HepG2 (cell line): ENCODE data around the gene PLCB1. TPM values are rescaled to one million over a fixed set of nuclear protein-coding genes. Genes with fewer than 3 reads are reported as not detected.

ENCODE experiments used
- ATAC-seq: fragments of 200-7000 bp; cut with Tn5 transposase; 3 replicates; pipeline ENCODE4 v1.9.1; 2020; ENCODE audit warnings: mild to moderate bottlenecking, moderate library complexity
- BruUV-seq: library from RNA; stranded (reverse); fragments of 400-500 nt; replicated peaks from 2 replicates; lab custom pipeline; 2021; lab: Mats Ljungman, UMichigan
- CTCF ChIA-PET: fragments of 300-600 bp; formaldehyde crosslinking; extraction: SDS; loops from one replicate; lab custom pipeline; 2021; ENCODE audit warnings: low total read pairs, inconsistent platforms, low intra/inter-chr PET ratio; lab: Yijun Ruan, JAX
- POLR2A ChIA-PET: fragments of 350-600 bp; sonication (Branson Sonifier 250); formaldehyde crosslinking; loops from one replicate; lab custom pipeline; 2020; ENCODE audit warnings: antibody characterized with exemption, inconsistent platforms; lab: Yijun Ruan, JAX
- DNase-seq: peaks from one replicate; pipeline ENCODE4 v3.0.0-alpha.2; 2015; ENCODE audit warnings: low spot score
- FAIRE-seq: peaks from 3 replicates; lab custom pipeline; 2011; peaks lifted over from hg19 to GRCh38; lab: Jason Lieb, UNC
- H2AFZ ChIP-seq: one replicate; pipeline ENCODE4 v1.6.1; 2011; ENCODE audit warnings: low read length, inconsistent platforms
- H3K27ac ChIP-seq: fragments of 300-600 bp; 3 replicates; pipeline ENCODE4 v1.8.0; 2011; ENCODE audit warnings: mixed run types, mild to moderate bottlenecking, mixed read lengths, low read length, inconsistent platforms; ENCODE audit not compliant: insufficient read depth; ENCODE audit errors: extremely low read length
- H3K27me3 ChIP-seq, 2 experiments: fragments of 200-600 bp in 1 of 2; 2 replicates in 1 of 2; 3 replicates in 1 of 2; pipeline versions ENCODE4 v1.6.0 to v1.8.0; 2011; ENCODE audit warnings: low read length in 2 of 2, mild to moderate bottlenecking in 2 of 2, moderate library complexity in 2 of 2, inconsistent platforms in 1 of 2; ENCODE audit not compliant: insufficient read depth in 2 of 2, control insufficient read depth in 1 of 2
- H3K36me3 ChIP-seq, 2 experiments: fragments of 200-600 bp in 1 of 2; replicated peaks in 1 of 2; 2 replicates in 1 of 2; 3 replicates in 1 of 2; pipeline versions ENCODE4 v1.5.1 to v1.8.0; 2011; ENCODE audit warnings: low read length in 2 of 2, inconsistent platforms in 1 of 2; ENCODE audit not compliant: insufficient read depth in 2 of 2, control insufficient read depth in 1 of 2
- H3K4me1 ChIP-seq: 2 replicates; pipeline ENCODE4 v1.5.1; 2012; ENCODE audit warnings: low read length, inconsistent platforms; ENCODE audit not compliant: insufficient read depth
- H3K4me2 ChIP-seq: 2 replicates; pipeline ENCODE4 v1.6.0; 2011; ENCODE audit warnings: low read depth, low read length, inconsistent platforms
- H3K4me3 ChIP-seq, 3 experiments: fragments of 200-600 bp in 1 of 3; sonication (generic), shearing (Covaris generic) in 1 of 3; replicated peaks in 1 of 3; 2 replicates each; pipeline ENCODE4 v1.5.1; 2011 to 2016; ENCODE audit warnings: low read length in 3 of 3, inconsistent platforms in 2 of 3, low read depth in 2 of 3, mild to moderate bottlenecking in 2 of 3, control low read depth in 1 of 3, mixed read lengths in 1 of 3; ENCODE audit not compliant: insufficient read depth in 1 of 3
- H3K79me2 ChIP-seq: one replicate; pipeline ENCODE4 v1.6.1; 2011; ENCODE audit warnings: low read length, inconsistent platforms; ENCODE audit not compliant: insufficient read depth
- H3K9ac ChIP-seq: 2 replicates; pipeline ENCODE4 v1.6.0; 2011; ENCODE audit warnings: mild to moderate bottlenecking, low read depth, low read length, inconsistent platforms; ENCODE audit not compliant: insufficient read depth
- H3K9me3 ChIP-seq: 2 replicates; pipeline ENCODE4 v1.5.1; 2012; ENCODE audit warnings: mild to moderate bottlenecking, low read length
- H4K20me1 ChIP-seq: 2 replicates; pipeline ENCODE4 v1.6.0; 2011; ENCODE audit warnings: inconsistent platforms, mild to moderate bottlenecking, low read length, moderate library complexity; ENCODE audit not compliant: insufficient read depth
- CERS6 ChIP-seq: sonication (generic); formaldehyde crosslinking; IDR thresholded peaks from 2 replicates; pipeline ENCODE4 v1.5.0; 2020; ENCODE audit warnings: missing genetic modification reagents
- DNMT1 ChIP-seq: sonication (generic); formaldehyde crosslinking; IDR thresholded peaks from 2 replicates; pipeline ENCODE4 v1.5.1; 2020; ENCODE audit warnings: mild to moderate bottlenecking, missing genetic modification reagents
- DNMT3B ChIP-seq: conservative IDR thresholded peaks from 2 replicates; pipeline ENCODE4 v1.6.1; 2016; ENCODE audit warnings: missing biosample characterization, control low read depth
- HCFC1 ChIP-seq: fragments of 150-350 bp; IDR thresholded peaks from 2 replicates; pipeline ENCODE4 v1.6.1; 2014; ENCODE audit warnings: low read depth, low read length
- KLF6 ChIP-seq: IDR thresholded peaks from 2 replicates; pipeline ENCODE4 v1.8.0; 2016; ENCODE audit warnings: missing biosample characterization, missing genetic modification reagents
- NONO ChIP-seq, 2 experiments: fragments of 450-650 bp in 1 of 2; sonication (generic) in 1 of 2; formaldehyde crosslinking in 1 of 2; IDR thresholded peaks in 1 of 2; conservative IDR thresholded peaks in 1 of 2; 2 replicates each; pipeline versions ENCODE4 v1.6.1 to v1.8.0; 2017 to 2022; ENCODE audit warnings: mild to moderate bottlenecking in 1 of 2, missing genetic modification reagents in 1 of 2, moderate library complexity in 1 of 2
- POGZ ChIP-seq: sonication (generic); formaldehyde crosslinking; IDR thresholded peaks from 2 replicates; pipeline ENCODE4 v1.4.0; 2020; ENCODE audit warnings: mild to moderate bottlenecking, missing genetic modification reagents
- RBFOX2 ChIP-seq: fragments of 200-400 bp; formaldehyde crosslinking; IDR thresholded peaks from 2 replicates; pipeline ENCODE4 v1.6.1; 2017; ENCODE audit warnings: low read depth, mild to moderate bottlenecking, low read length
- RFXAP ChIP-seq: sonication (generic); formaldehyde crosslinking; IDR thresholded peaks from 2 replicates; pipeline ENCODE4 v1.4.0; 2020; ENCODE audit warnings: missing genetic modification reagents, borderline replicate concordance
- SETDB1 ChIP-seq: sonication (generic); formaldehyde crosslinking; IDR thresholded peaks from 2 replicates; pipeline ENCODE4 v1.5.1; 2020; ENCODE audit warnings: missing genetic modification reagents, mild to moderate bottlenecking, borderline replicate concordance
- ZNF354B ChIP-seq: sonication (generic); formaldehyde crosslinking; IDR thresholded peaks from 2 replicates; pipeline ENCODE4 v1.8.0; 2022; ENCODE audit warnings: mild to moderate bottlenecking, missing genetic modification reagents
- ZNF674 ChIP-seq: sonication (generic); formaldehyde crosslinking; IDR thresholded peaks from 2 replicates; pipeline ENCODE4 v1.5.0; 2020; ENCODE audit warnings: low read depth, mild to moderate bottlenecking, missing genetic modification reagents
- ZNF781 ChIP-seq: sonication (generic); formaldehyde crosslinking; IDR thresholded peaks from 2 replicates; pipeline ENCODE4 v1.5.1; 2020; ENCODE audit warnings: borderline replicate concordance, mild to moderate bottlenecking, missing genetic modification reagents; ENCODE audit errors: not compliant biosample characterization
- ZSCAN29 ChIP-seq: sonication (generic); formaldehyde crosslinking; conservative IDR thresholded peaks from 2 replicates; pipeline ENCODE4 v1.4.0; 2020; ENCODE audit warnings: mild to moderate bottlenecking, missing genetic modification reagents
- in situ Hi-C: cut with HindIII; loops from 2 replicates; pipeline ENCODE4 v1.10.0; 2017; ENCODE audit warnings: low pct_unique_long_range_greater_than_20kb; ENCODE audit not compliant: extremely low pct_ligation_motif_present
- intact Hi-C: fragments of 100-400 bp; cut with micrococcal nuclease; formaldehyde crosslinking; loops from one replicate; pipeline ENCODE4 v1.10.0; 2022; ENCODE audit not compliant: unreplicated experiment
- polyA plus RNA-seq, 8 experiments: library from polyadenylated mRNA; depleted of rRNA in 3 of 8; stranded (reverse) in 7 of 8; unstranded in 1 of 8; fragments of >200 nt; fragmentation: Illumina TruSeq in 4 of 8; extraction: Trizol in 4 of 8; gene quantifications; 2 replicates each; pipeline versions ENCODE4 v1.2.1 to v1.2.3, GENCODE V29; 2011 to 2016; ENCODE audit warnings: low read depth in 4 of 8, missing spikeins in 1 of 8, mixed read lengths in 1 of 8; ENCODE audit not compliant: insufficient read depth in 1 of 8
- total RNA-seq, 5 experiments: library from RNA; depleted of rRNA; stranded (reverse); fragments of >200 nt; fragmentation: Illumina TruSeq; extraction: Trizol; gene quantifications; 2 replicates each; pipeline ENCODE4 v1.2.3, GENCODE V29; 2016; ENCODE audit warnings: low read depth in 1 of 5
- TF ChIP-seq, protein P1 (sequence below): sonication (generic); formaldehyde crosslinking; IDR thresholded peaks from 2 replicates; pipeline ENCODE4 v1.8.0; 2022; ENCODE audit warnings: missing genetic modification reagents, mild to moderate bottlenecking, borderline replicate concordance
- TF ChIP-seq, protein P2 (sequence below): sonication (generic); formaldehyde crosslinking; IDR thresholded peaks from 2 replicates; pipeline ENCODE4 v1.5.0; 2020; ENCODE audit warnings: missing genetic modification reagents

PLCB1 gene
- total and polyA plus RNA-seq, 2 of the 13 experiments (the other 11 are each of a cell fraction or from before 2014, with no cell fraction given), result 42.4 to 55.9 TPM

DNA sequence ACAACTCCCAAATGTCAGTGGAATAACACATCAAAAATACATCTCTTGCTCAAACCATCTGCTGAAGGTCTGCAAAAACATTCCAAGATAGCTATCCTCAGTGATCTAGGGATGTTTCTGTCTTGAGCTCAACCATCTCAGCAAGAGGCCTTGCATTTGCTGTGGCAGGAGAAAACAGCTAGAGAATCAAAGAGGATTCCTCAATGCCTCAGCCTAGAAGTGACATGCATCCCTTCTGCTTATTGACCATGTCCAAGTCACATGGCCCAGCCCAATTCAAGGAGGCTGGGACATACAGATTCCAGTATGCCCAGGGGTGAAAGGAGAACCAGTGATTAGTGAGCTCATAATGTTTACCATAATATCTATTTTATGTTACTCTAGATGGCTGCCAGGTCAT lies 269.5 kb downstream of the PLCB1 start:
- Histone ChIP-seq H3K4me1 (no peaks in the 10 kb centered on the region), H3K27me3 (no peaks in the 10 kb centered on the region), H3K36me3 (no peaks in the 10 kb centered on the region; a peak in 1 of 5 replicates), H3K9ac (no peak overlapping the region), H3K4me3 (no peak overlapping the region), H3K79me2 (no peaks in the 10 kb centered on the region), H4K20me1 (0 out of 2 replicates have a peak, but pooled peaks cover 3% of the 10 kb centered on the region), H3K27ac (no peak overlapping the region), H3K9me3 (no peaks in the 10 kb centered on the region), H2AFZ (no peak overlapping the region), H3K4me2 (no peak overlapping the region)
- ChIA-PET CTCF (no interaction called here), POLR2A (no interaction called here)
- no TSS peak for BruUV-seq
- TF ChIP-seq ZSCAN29 (CRISPR knock-in tag) (no peak), DNMT3B (no peak), ZNF781 (CRISPR knock-in tag) (no peak), RBFOX2 (no peak), POGZ (no peak), ZNF354B (CRISPR knock-in tag) (no peak), ZNF674 (CRISPR knock-in tag) (no peak), SETDB1 (CRISPR knock-in tag) (no peak), NONO (IDR thresholded peaks at IDR 0.05) (no peak), NONO (CRISPR knock-in tag; conservative IDR thresholded peaks at IDR 0.05) (no peak), HCFC1 (no peak), RFXAP (CRISPR knock-in tag) (no peak), DNMT1 (CRISPR knock-in tag) (no peak), KLF6 (CRISPR knock-in tag) (no peak), CERS6 (CRISPR knock-in tag) (no peak)
- TF ChIP-seq, protein P1, sequence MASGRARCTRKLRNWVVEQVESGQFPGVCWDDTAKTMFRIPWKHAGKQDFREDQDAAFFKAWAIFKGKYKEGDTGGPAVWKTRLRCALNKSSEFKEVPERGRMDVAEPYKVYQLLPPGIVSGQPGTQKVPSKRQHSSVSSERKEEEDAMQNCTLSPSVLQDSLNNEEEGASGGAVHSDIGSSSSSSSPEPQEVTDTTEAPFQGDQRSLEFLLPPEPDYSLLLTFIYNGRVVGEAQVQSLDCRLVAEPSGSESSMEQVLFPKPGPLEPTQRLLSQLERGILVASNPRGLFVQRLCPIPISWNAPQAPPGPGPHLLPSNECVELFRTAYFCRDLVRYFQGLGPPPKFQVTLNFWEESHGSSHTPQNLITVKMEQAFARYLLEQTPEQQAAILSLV (CRISPR knock-in tag), result no peak
- TF ChIP-seq, protein P2, sequence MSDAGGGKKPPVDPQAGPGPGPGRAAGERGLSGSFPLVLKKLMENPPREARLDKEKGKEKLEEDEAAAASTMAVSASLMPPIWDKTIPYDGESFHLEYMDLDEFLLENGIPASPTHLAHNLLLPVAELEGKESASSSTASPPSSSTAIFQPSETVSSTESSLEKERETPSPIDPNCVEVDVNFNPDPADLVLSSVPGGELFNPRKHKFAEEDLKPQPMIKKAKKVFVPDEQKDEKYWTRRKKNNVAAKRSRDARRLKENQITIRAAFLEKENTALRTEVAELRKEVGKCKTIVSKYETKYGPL (CRISPR knock-in tag), result no peak
- intact Hi-C loops (no loop called here), in situ Hi-C loops (no loop called here)
- DNase-seq, result no peak
- no peak for ATAC-seq
- no peak for FAIRE-seq
